Lung (tissue), 12 donors: Measurements from ENCODE around the gene CHD6. TPM values are rescaled to one million over a fixed set of nuclear protein-coding genes. Genes with fewer than 3 reads are reported as not detected.

ENCODE experiments used
- ATAC-seq: fragments of 200-7000 bp; cut with Tn5 transposase; one replicate; pipeline ENCODE4 v1.9.1; 2020; ENCODE audit warnings: moderate number of reproducible peaks; ENCODE audit not compliant: insufficient read depth, low FRiP score
- DNase-seq, 3 donors: peaks; one replicate each; pipeline ENCODE4 v3.0.0-alpha.2; 2013 to 2017
- H3K27ac ChIP-seq, 2 donors: one replicate each; pipeline ENCODE4 v1.5.1; 2013; ENCODE audit warnings: mild to moderate bottlenecking in 2 of 2, moderate library complexity in 2 of 2, control low read depth in 1 of 2, inconsistent platforms in 1 of 2, low read depth in 1 of 2, low read length in 1 of 2
- H3K27me3 ChIP-seq, 3 donors: one replicate each; pipeline ENCODE4 v1.5.1; 2013; ENCODE audit warnings: low read length in 2 of 3; ENCODE audit not compliant: control insufficient read depth in 3 of 3, insufficient read depth in 3 of 3
- H3K36me3 ChIP-seq, 4 donors: one replicate each; pipeline ENCODE4 v1.5.1; 2013; ENCODE audit warnings: low read length in 4 of 4, mild to moderate bottlenecking in 1 of 4, moderate library complexity in 1 of 4; ENCODE audit not compliant: control insufficient read depth in 4 of 4, insufficient read depth in 4 of 4
- H3K4me1 ChIP-seq, 5 donors: one replicate each; pipeline ENCODE4 v1.5.1; 2013; ENCODE audit warnings: low read length in 5 of 5, mild to moderate bottlenecking in 2 of 5, moderate library complexity in 1 of 5; ENCODE audit not compliant: control insufficient read depth in 5 of 5, insufficient read depth in 5 of 5
- H3K4me3 ChIP-seq: one replicate; pipeline ENCODE4 v1.5.1; 2013; ENCODE audit warnings: mild to moderate bottlenecking, control low read depth, moderate library complexity
- H3K9ac ChIP-seq, 2 donors: one replicate each; pipeline ENCODE4 v1.5.1; 2013; ENCODE audit warnings: low read length in 2 of 2, control low read depth in 1 of 2; ENCODE audit not compliant: insufficient read depth in 1 of 2
- H3K9me3 ChIP-seq, 4 donors: one replicate each; pipeline ENCODE4 v1.5.1; 2013; ENCODE audit warnings: low read length in 3 of 4, mild to moderate bottlenecking in 1 of 4, moderate library complexity in 1 of 4; ENCODE audit not compliant: control insufficient read depth in 4 of 4, insufficient read depth in 3 of 4
- CTCF ChIP-seq: IDR thresholded peaks from 2 replicates; pipeline ENCODE4 v1.5.1; 2012; ENCODE audit warnings: mild to moderate bottlenecking; ENCODE audit errors: control extremely low read depth, extremely low read depth
- WGBS, 2 donors: extraction: QIAGEN DNeasy Blood & Tissue Kit; methylation state at CpG; one replicate each; pipeline ENCODE4 v1.1.7; 2013; 5-methylcytosine and 5-hydroxymethylcytosine counted together
- polyA plus RNA-seq, 2 donors: library from polyadenylated mRNA; stranded (reverse); fragments of 200-250 nt; gene quantifications; one replicate each; pipeline ENCODE4 v1.2.1, GENCODE V29; 2013
- total RNA-seq, 2 donors: library from RNA; depleted of rRNA in 1 of 2; stranded (reverse); fragments of >200 nt in 1 of 2; gene quantifications; one replicate each; pipeline ENCODE4 v1.2.1, GENCODE V29; 2014 to 2021
- donor health status: control.
- donor health status: control.
- donor health status: Bipolar disorder and iron deficiency.
- donor health status: healthy.
- donor health status: DM: yes; HTN: yes; CAD: no.

The CHD6 gene
- total and polyA plus RNA-seq, 4 donors = 5.0 to 95.3 (median 21.0) TPM

DNA sequence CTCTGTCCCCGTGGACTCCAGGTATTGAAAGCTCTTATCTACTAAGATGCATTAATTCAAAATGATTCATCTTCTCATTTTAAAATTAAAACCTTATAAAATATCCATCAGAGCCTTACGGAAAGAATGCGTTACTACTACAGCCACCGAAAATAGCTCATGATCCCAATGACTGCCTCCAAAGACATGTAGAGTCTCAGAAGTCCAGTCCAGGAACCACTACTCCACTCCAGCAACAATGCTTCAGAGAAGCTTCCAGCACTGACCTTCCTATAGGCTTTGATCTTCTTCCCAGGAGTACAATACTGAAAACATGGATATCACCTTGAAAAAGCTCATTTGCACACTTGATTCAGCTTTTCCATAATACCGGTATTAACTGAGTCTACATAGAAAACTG is 94.3 kb downstream of the CHD6 start:
- ATAC-seq = no peak
- Histone ChIP-seq H3K27ac (no peak overlapping the region), H3K4me1 (peaks cover 0 to 16% (median 9%) of the 10 kb centered on the region in 5 donors), H3K36me3 (peaks cover 0 to 6% (median 1%) of the 10 kb centered on the region in 4 donors), H3K9ac (no peak overlapping the region), H3K27me3 (no peaks in the 10 kb centered on the region), H3K9me3 (no peaks in the 10 kb centered on the region), H3K4me3 (no peak overlapping the region)
- WGBS, 2 donors = 95 to 98% methylated on average over 5 of the region's 5 CpGs
- DNase-seq = no peak
- no peak for TF ChIP-seq CTCF

DNA sequence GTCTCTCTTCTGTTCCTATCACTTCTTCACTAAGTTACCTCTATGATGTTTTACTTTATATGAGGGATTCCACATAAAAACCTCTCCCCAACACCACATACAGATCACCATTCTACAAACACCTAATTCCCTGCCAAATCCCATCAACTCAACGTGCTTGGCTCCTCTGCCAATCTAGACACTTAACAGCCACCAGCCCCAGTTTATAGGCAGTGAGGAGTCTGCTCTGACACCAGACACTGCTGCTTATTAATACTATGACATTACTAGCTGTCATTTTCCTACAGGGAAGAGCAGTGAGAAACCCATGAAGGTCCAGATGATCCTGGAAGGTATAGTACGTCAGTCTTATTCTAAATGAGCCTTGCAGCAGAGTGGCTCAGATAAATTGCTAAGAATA is 104.3 kb downstream of the CHD6 start:
- ATAC-seq (no peak), DNase-seq (no peak)
- no peaks in the 10 kb centered on the region for H3K27me3 ChIP-seq
- no peak overlapping the region for H3K9ac ChIP-seq
- no peak overlapping the region for H3K27ac ChIP-seq
- peaks cover 11 to 29% (median 18%) of the 10 kb centered on the region in 5 donors for H3K4me1 ChIP-seq
- peaks cover 0 to 13% (median 9%) of the 10 kb centered on the region in 4 donors for H3K36me3 ChIP-seq
- TF ChIP-seq CTCF = no peak
- H3K4me3 ChIP-seq = no peak overlapping the region
- peaks cover 0 to 2% (median 0%) of the 10 kb centered on the region in 4 donors for H3K9me3 ChIP-seq
- 84 to 93% methylated on average over 2 of the region's 2 CpGs for WGBS, 2 donors

GRCh38 chr20:41512624-41513023 is 105.6 kb downstream of the CHD6 start:
- ATAC-seq = no peak
- peaks cover 0 to 13% (median 9%) of the 10 kb centered on the region in 4 donors for H3K36me3 ChIP-seq
- 85 to 89% methylated on average over 11 of the region's 11 CpGs for WGBS, 2 donors
- peaks cover 0 to 2% (median 0%) of the 10 kb centered on the region in 4 donors for H3K9me3 ChIP-seq
- H3K4me3 ChIP-seq = no peak overlapping the region
- H3K27me3 ChIP-seq = no peaks in the 10 kb centered on the region
- no peak overlapping the region for H3K9ac ChIP-seq
- H3K4me1 ChIP-seq = peaks cover 14 to 34% (median 24%) of the 10 kb centered on the region in 5 donors
- DNase-seq = no peak
- no peak overlapping the region for H3K27ac ChIP-seq
- no peak for TF ChIP-seq CTCF
